Measurements from ENCODE around the gene ZNF189.
"Not testable (repeated sequence)": the region's sequence is repeated elsewhere in the genome, so short reads cannot be mapped to it uniquely, and the experiment has no call there.

ZNF189 gene

GRCh38 chr9:101381833-101382342 is 16.8 kb upstream of the ZNF189 start:
- no peak for FAIRE-seq
- DNase-seq (ENCODE audit: insufficient read length) = no peak
- no peak for TF ChIP-seq TAF1 (IDR thresholded peaks at IDR 0.05; ENCODE audit: borderline replicate concordance, low read depth, low read length)
- TF ChIP-seq POLR2A (IDR thresholded peaks at IDR 0.05; ENCODE audit: low read depth, low read length) = no peak
- no peak for TF ChIP-seq POLR2AphosphoS5 (IDR thresholded peaks at IDR 0.05; ENCODE audit: low read depth, low read length)

GRCh38 chr9:101383361-101383760 is 15.3 kb upstream of the ZNF189 start:
- FAIRE-seq = no peak
- no peak for DNase-seq (ENCODE audit: insufficient read length)
- TF ChIP-seq TAF1 (IDR thresholded peaks at IDR 0.05; ENCODE audit: borderline replicate concordance, low read depth, low read length) = no peak
- TF ChIP-seq POLR2AphosphoS5 (IDR thresholded peaks at IDR 0.05; ENCODE audit: low read depth, low read length) = no peak
- TF ChIP-seq POLR2A (IDR thresholded peaks at IDR 0.05; ENCODE audit: low read depth, low read length) = no peak

GRCh38 chr9:101384873-101385536 is 13.6 kb upstream of the ZNF189 start, which contains the start of gene BAAT:
BAAT (minus strand) TSS chr9:101385006; CDS start chr9:101371404, 13,602 bp downstream.
- not testable (repeated sequence) for FAIRE-seq; DNase-seq (ENCODE audit: insufficient read length)

- no peak for DNase-seq (ENCODE audit: insufficient read length)
- no peak for TF ChIP-seq POLR2A (IDR thresholded peaks at IDR 0.05; ENCODE audit: low read depth, low read length)
- TF ChIP-seq POLR2AphosphoS5 (IDR thresholded peaks at IDR 0.05; ENCODE audit: low read depth, low read length) = no peak
- TF ChIP-seq TAF1 (IDR thresholded peaks at IDR 0.05; ENCODE audit: borderline replicate concordance, low read depth, low read length) = no peak
- no peak for FAIRE-seq
These were observed 10.7 kb upstream of the ZNF189 start for GRCh38 chr9:101387871-101388506.

GRCh38 chr9:101388507-101388993 is 10.1 kb upstream of the ZNF189 start:
- TF ChIP-seq POLR2A (IDR thresholded peaks at IDR 0.05; ENCODE audit: low read depth, low read length) = no peak
- no peak for TF ChIP-seq TAF1 (IDR thresholded peaks at IDR 0.05; ENCODE audit: borderline replicate concordance, low read depth, low read length)
- TF ChIP-seq POLR2AphosphoS5 (IDR thresholded peaks at IDR 0.05; ENCODE audit: low read depth, low read length) = no peak
- FAIRE-seq (no peak), DNase-seq (ENCODE audit: insufficient read length) (no peak)

- TF ChIP-seq POLR2AphosphoS5 (IDR thresholded peaks at IDR 0.05; ENCODE audit: low read depth, low read length) = no peak
- TF ChIP-seq TAF1 (IDR thresholded peaks at IDR 0.05; ENCODE audit: borderline replicate concordance, low read depth, low read length) = no peak
- no peak for TF ChIP-seq POLR2A (IDR thresholded peaks at IDR 0.05; ENCODE audit: low read depth, low read length)
- FAIRE-seq (no peak), DNase-seq (ENCODE audit: insufficient read length) (no peak)
These were observed 5.5 kb upstream of the ZNF189 start for GRCh38 chr9:101393135-101393534.

GRCh38 chr9:101394687-101395086 is 4.0 kb upstream of the ZNF189 start:
- FAIRE-seq = no peak
- DNase-seq (ENCODE audit: insufficient read length) = no peak
- TF ChIP-seq POLR2A (IDR thresholded peaks at IDR 0.05; ENCODE audit: low read depth, low read length) (no peak), TAF1 (IDR thresholded peaks at IDR 0.05; ENCODE audit: borderline replicate concordance, low read depth, low read length) (no peak), POLR2AphosphoS5 (IDR thresholded peaks at IDR 0.05; ENCODE audit: low read depth, low read length) (no peak)

GRCh38 chr9:101397746-101398067 is 944 bp upstream of the ZNF189 start:
- DNase-seq (ENCODE audit: insufficient read length) = no peak
- no peak for FAIRE-seq
- TF ChIP-seq TAF1 (IDR thresholded peaks at IDR 0.05; ENCODE audit: borderline replicate concordance, low read depth, low read length) (no peak), POLR2A (IDR thresholded peaks at IDR 0.05; ENCODE audit: low read depth, low read length) (no peak), POLR2AphosphoS5 (IDR thresholded peaks at IDR 0.05; ENCODE audit: low read depth, low read length) (no peak)

- no peak for FAIRE-seq
These were observed 435 bp downstream of the ZNF189 start for GRCh38 chr9:101398930-101399642.

GRCh38 chr9:101399643-101399970 is 956 bp downstream of the ZNF189 start:
- FAIRE-seq (no peak), DNase-seq (ENCODE audit: insufficient read length) (no peak)
- no peak for TF ChIP-seq POLR2A (IDR thresholded peaks at IDR 0.05; ENCODE audit: low read depth, low read length)
- no peak for TF ChIP-seq POLR2AphosphoS5 (IDR thresholded peaks at IDR 0.05; ENCODE audit: low read depth, low read length)
- TF ChIP-seq TAF1 (IDR thresholded peaks at IDR 0.05; ENCODE audit: borderline replicate concordance, low read depth, low read length) = no peak

More at GRCh38 chr9:101398930-101399642, 435 bp downstream of the ZNF189 start:
- no peak for DNase-seq (ENCODE audit: insufficient read length)
- no peak for TF ChIP-seq POLR2AphosphoS5 (IDR thresholded peaks at IDR 0.05; ENCODE audit: low read depth, low read length)

- DNase-seq (ENCODE audit: insufficient read length) (no peak), FAIRE-seq (no peak)
These were observed 1.5 kb downstream of the ZNF189 start for GRCh38 chr9:101400120-101400519.

More at GRCh38 chr9:101400120-101400519, 1.5 kb downstream of the ZNF189 start:
- TF ChIP-seq POLR2AphosphoS5 (IDR thresholded peaks at IDR 0.05; ENCODE audit: low read depth, low read length) (no peak), POLR2A (IDR thresholded peaks at IDR 0.05; ENCODE audit: low read depth, low read length) (no peak), TAF1 (IDR thresholded peaks at IDR 0.05; ENCODE audit: borderline replicate concordance, low read depth, low read length) (no peak)

All from GM12892 (cell line).